Activated naive CD8-positive, alpha-beta T cell treated with anti-CD3 and anti-CD28 coated beads, Interleukin-2, amount 10 ng/mL, durations not matched to agents 7 days and 5 days (primary cell): ENCODE measurements around the gene PPARG. TPM values are rescaled to one million over a fixed set of nuclear protein-coding genes. Genes with fewer than 3 reads are reported as not detected.

Experiments used
- ATAC-seq: fragments of 150-1000 bp; cut with Tn5 transposase; one replicate; pipeline ENCODE4 v1.10.0; 2021; ENCODE audit warnings: low read depth, moderate library complexity
- POLR2A ChIA-PET: fragments of 350-600 bp; sonication (Branson Sonifier 250); formaldehyde crosslinking; loops from one replicate; lab custom pipeline; 2021; ENCODE audit warnings: antibody characterized with exemption; lab: Charles Lee
- DNase-seq: peaks from one replicate; pipeline ENCODE4 v3.0.0; 2021
- H3K27ac Mint-ChIP-seq: one replicate; pipeline ENCODE4 v1.8.0; 2022; ENCODE audit warnings: mild to moderate bottlenecking, mixed read lengths
- H3K27me3 Mint-ChIP-seq: one replicate; pipeline ENCODE4 v1.8.0; 2022; ENCODE audit warnings: mild to moderate bottlenecking, moderate library complexity, mixed read lengths
- H3K36me3 Mint-ChIP-seq: one replicate; pipeline ENCODE4 v1.8.0; 2021; ENCODE audit warnings: mild to moderate bottlenecking, mixed read lengths
- H3K4me1 Mint-ChIP-seq: one replicate; pipeline ENCODE4 v1.8.0; 2021; ENCODE audit warnings: mixed read lengths
- H3K4me3 Mint-ChIP-seq: one replicate; pipeline ENCODE4 v1.8.0; 2022; ENCODE audit warnings: mild to moderate bottlenecking, moderate library complexity, mixed read lengths
- H3K9me3 Mint-ChIP-seq: one replicate; pipeline ENCODE4 v1.8.0; 2021; ENCODE audit warnings: mixed read lengths
- total RNA-seq, 2 experiments: library from RNA; stranded (reverse); gene quantifications; one replicate each; pipeline ENCODE4 v1.2.3, GENCODE V29; 2021

Gene PPARG
- total RNA-seq, 2 experiments from 2014 or later, result 0.68 to 1.0 TPM

DNA sequence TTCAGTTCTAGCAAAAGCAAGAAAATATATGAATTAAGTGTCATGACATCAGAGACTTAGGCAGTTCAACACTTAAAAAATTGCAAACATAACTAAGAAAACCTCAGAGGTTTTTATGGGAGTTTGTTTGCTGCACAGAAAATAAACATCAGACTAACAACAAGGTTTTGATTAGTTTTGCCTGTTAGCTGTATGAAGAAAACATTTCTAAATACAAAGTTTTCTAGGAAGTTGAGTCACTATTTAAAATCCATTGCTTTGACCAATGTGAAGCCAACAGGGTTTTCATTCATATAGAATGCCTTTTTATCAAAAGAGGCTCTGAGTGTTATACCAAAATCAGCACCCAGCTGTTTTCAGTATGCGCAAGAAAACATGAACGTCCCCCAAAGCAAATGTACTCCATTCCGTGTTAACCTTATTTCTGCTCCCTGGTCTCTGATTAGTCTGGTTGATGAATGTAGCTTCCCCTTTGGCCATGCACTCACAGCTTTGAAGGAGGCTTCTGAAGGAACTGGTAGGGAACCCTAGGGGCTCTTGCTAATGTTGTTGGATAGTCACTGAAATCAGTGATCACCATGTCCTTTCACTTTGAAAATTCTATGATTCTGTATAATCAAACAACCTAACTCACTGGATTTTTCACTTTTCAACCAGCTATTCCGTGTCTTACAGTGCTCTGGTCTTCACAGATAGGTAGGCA is 105.8 kb downstream of the PPARG start:
- no peak for ATAC-seq
- H3K4me3 Mint-ChIP-seq, result peak overlapping the region; percentile 55

DNA sequence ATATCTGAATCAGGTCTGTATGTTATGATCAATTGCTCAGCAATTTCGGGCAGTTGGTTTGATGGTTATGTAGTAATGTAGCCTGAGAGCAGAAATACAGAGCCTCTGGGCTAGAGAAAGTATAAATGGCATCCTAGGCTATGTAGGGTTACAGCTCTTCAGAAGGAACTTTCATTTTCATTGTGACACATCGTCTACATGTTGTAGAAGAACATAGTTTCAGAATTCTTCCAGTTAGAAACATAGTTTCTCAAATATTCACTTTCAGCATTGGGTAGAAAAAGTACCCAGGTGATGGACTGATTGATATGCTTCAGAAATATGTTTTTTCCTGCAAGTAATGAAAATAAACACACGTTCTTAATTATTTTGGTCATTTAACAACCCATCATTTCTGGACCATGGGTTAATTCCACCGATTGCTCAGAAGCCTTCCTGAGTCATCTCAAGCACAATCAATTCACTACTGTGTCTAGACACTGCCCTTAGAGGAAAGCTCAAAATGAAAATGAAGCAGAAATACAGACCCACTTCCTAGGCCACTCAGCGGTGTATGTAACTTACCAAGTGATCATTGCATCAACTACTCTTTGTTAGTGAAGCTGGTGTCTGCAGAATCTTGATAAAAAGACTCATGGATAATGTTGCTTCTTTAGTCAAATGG is 106.6 kb downstream of the PPARG start:
- Mint-ChIP-seq H3K4me1 (peaks cover 11% of the 10 kb centered on the region), H3K27me3 (peaks cover 16% of the 10 kb centered on the region), H3K36me3 (peaks cover 2% of the 10 kb centered on the region), H3K4me3 (peak overlapping the region; percentile 55), H3K9me3 (no peaks in the 10 kb centered on the region), H3K27ac (peak overlapping the region; percentile 70)
- POLR2A ChIA-PET, result no interaction called here
- DNase-seq, result no peak
- ATAC-seq, result peak; percentile 83

More for the DNA sequence above, 105.8 kb downstream of the PPARG start:
- H3K27ac Mint-ChIP-seq, result no peak overlapping the region
- peaks cover 2% of the 10 kb centered on the region for H3K36me3 Mint-ChIP-seq
- peaks cover 11% of the 10 kb centered on the region for H3K4me1 Mint-ChIP-seq
- no peak for DNase-seq
- H3K9me3 Mint-ChIP-seq, result no peaks in the 10 kb centered on the region
- POLR2A ChIA-PET, result no interaction called here
- peaks cover 18% of the 10 kb centered on the region for H3K27me3 Mint-ChIP-seq

DNA sequence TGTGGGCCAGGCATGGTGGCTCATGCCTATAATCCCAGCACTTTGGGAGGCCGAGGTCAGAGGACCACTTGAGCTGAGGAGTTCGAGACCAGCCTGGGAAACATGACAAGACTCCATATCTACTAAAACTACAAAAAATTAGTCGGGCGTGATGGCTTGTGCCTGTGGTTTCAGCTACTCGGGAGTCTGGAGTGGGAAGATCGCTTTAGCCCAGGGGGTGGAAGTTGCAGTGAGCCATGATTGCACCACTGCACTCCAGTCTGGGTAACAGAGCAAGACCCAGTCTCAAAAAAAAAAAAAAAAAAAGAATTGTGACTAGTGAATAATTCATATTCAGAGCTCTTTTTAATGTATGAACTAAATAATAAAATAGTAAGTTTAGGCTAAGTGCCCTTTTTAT is 107.6 kb downstream of the PPARG start:
- DNase-seq, result no peak
- peaks cover 22% of the 10 kb centered on the region for H3K27me3 Mint-ChIP-seq
- H3K36me3 Mint-ChIP-seq, result peaks cover 2% of the 10 kb centered on the region
- H3K9me3 Mint-ChIP-seq, result no peaks in the 10 kb centered on the region
- POLR2A ChIA-PET, result interaction anchor here (0.7 kb wide), 1 partner anchor 8 kb away, joined by 3 read pairs; no protein-coding TSS in a partner anchor
- peaks cover 11% of the 10 kb centered on the region for H3K4me1 Mint-ChIP-seq
- H3K4me3 Mint-ChIP-seq, result no peak overlapping the region
- no peak overlapping the region for H3K27ac Mint-ChIP-seq
- ATAC-seq, result no peak

DNA sequence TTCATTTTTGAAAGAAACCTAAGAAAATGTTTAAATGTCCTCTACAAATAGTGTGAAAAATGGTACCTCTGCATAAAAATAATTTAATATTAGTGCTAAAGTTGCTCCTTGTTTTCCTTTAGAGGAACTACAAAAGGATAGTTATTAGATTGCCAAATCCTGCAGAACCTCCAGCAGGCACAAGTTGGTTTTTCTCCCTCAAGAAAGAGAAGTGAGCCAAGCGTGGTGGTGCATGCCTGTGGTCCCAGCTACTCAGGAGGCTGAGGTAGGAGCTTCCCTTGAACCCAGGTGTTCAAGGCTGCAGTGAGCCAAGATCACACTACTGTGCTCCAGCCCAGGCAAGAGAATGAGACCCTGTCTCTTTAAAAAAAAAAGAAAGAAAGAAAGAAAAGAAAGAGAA is 110.4 kb downstream of the PPARG start:
- ATAC-seq (no peak), DNase-seq (no peak)
- Mint-ChIP-seq H3K9me3 (no peaks in the 10 kb centered on the region), H3K36me3 (peaks cover 2% of the 10 kb centered on the region), H3K4me3 (no peak overlapping the region), H3K27ac (no peak overlapping the region), H3K4me1 (peaks cover 11% of the 10 kb centered on the region), H3K27me3 (peaks cover 23% of the 10 kb centered on the region)
- POLR2A ChIA-PET, result no interaction called here

DNA sequence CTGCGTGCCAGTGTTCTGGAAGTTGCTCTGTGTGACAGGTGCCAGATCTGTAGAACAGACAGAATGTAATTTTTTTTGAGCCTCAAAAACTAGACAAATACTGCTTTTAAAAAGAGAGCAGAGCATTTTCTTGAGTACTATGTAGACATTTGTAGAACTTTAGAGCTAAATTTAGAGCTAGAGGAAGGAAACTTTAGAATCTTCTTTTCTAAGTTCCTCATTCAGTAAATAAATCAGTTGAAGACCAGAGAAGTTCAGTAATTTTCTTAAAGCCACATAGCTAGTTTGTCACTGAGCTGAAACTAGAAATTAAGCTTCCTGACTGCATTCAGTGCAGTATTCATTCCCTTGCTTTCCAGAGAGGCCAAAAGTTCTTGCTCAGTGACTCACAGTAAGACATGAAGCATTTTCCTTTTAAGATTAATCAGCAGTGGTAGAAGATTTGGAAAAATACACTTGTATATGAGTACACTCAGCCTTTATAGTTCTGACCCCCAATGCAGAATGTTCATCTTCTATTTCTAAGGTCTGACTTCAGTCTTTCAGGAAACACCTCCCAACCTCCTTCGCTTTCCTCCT is 111.8 kb downstream of the PPARG start:
- POLR2A ChIA-PET, result no interaction called here
- ATAC-seq (no peak), DNase-seq (no peak)
- no peaks in the 10 kb centered on the region for H3K9me3 Mint-ChIP-seq
- H3K27ac Mint-ChIP-seq, result no peak overlapping the region
- no peaks in the 10 kb centered on the region for H3K36me3 Mint-ChIP-seq
- H3K4me3 Mint-ChIP-seq, result no peak overlapping the region
- peaks cover 2% of the 10 kb centered on the region for H3K4me1 Mint-ChIP-seq
- H3K27me3 Mint-ChIP-seq, result peaks cover 23% of the 10 kb centered on the region

DNA sequence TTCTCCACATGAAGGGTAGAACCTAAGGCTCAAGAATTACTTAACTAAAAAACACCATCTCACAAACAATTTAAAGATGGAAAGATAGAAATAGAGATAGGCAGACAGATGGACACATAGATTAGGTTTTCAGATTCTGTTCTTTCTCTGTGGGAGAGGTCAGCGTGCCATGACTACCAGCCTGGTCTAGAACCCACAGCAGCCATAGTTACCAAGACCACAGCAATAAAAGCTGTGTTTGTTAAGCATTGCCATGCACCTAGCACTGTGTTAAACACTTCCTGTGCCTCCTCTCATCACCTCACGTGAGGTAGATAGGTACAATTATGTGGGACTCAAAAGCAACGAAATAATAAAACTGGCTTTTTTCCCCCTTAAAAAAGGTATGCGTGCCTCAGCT is 112.3 kb downstream of the PPARG start:
- no peak for ATAC-seq
- H3K27ac Mint-ChIP-seq, result no peak overlapping the region
- peaks cover 23% of the 10 kb centered on the region for H3K27me3 Mint-ChIP-seq
- no peaks in the 10 kb centered on the region for H3K9me3 Mint-ChIP-seq
- POLR2A ChIA-PET, result no interaction called here
- DNase-seq, result no peak
- H3K36me3 Mint-ChIP-seq, result no peaks in the 10 kb centered on the region
- no peaks in the 10 kb centered on the region for H3K4me1 Mint-ChIP-seq
- no peak overlapping the region for H3K4me3 Mint-ChIP-seq

DNA sequence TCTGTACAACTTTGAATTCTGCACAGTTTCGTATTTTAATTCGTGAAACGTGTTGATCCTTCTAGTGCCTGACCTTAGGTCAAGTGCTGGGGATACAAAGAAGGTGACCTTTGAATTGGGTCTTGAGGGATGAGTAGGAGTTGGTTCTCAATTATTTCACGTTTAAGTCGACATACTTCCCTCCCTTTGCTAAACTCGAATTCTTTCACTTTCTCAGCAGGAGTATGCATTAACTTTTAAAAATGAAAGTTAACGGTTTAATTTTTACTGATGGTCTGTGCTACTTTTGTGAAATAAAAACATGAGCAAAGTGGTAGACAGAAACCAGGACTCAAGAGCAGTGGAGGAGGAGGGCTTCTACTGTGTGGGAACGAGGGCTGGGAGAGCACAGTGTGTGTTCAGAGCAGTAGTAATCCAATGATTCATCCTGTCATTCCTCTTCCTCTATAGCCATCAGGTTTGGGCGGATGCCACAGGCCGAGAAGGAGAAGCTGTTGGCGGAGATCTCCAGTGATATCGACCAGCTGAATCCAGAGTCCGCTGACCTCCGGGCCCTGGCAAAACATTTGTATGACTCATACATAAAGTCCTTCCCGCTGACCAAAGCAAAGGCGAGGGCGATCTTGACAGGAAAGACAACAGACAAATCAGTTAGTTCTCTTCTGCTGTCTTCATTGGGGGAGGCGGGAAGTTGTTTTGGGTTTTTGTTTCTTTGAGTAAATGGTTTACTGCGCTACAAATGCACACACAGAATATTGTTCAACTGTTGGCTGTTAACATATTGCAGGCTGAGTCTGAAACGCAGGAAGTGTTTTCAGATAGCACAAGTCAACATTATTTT is 116.8 kb downstream of the PPARG start:
- Mint-ChIP-seq H3K36me3 (no peaks in the 10 kb centered on the region), H3K4me1 (no peaks in the 10 kb centered on the region), H3K27ac (no peak overlapping the region), H3K9me3 (no peaks in the 10 kb centered on the region), H3K27me3 (peaks cover 16% of the 10 kb centered on the region), H3K4me3 (no peak overlapping the region)
- POLR2A ChIA-PET, result no interaction called here
- ATAC-seq (no peak), DNase-seq (no peak)

DNA sequence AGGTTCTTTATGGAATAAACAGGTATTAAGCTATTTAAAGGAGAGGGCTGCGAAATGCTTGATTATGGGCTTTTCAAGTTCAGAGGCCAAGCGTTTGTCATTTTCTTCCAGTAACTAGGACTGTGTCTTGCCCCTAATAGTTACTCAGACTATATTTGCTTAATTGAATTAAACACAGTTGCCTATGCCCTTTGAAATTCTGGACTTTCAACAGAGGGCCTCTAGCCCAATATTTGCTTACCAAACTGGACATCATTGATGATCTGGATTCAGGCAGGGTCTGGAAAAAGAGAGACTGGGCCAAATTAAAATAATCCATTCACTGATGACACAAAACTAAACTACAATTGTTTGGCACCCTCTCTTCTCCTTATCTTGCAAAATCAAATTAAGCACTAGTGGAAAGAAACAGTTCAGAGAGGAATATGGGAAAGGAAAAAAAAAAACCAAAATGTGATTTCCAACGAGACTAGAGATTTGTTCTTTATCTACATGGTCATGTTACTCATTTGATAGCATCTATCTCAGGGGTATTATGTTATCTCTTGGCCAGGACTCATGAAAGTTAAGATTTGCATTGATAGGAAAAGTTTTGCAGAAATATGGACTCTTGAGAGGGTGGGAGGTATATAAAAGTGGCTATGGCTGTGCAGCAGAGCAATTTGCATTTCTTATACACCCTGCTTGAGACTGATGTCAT is 120.3 kb downstream of the PPARG start:
- H3K27ac Mint-ChIP-seq, result no peak overlapping the region
- H3K36me3 Mint-ChIP-seq, result no peaks in the 10 kb centered on the region
- ATAC-seq (no peak), DNase-seq (no peak)
- no peaks in the 10 kb centered on the region for H3K9me3 Mint-ChIP-seq
- no peak overlapping the region for H3K4me3 Mint-ChIP-seq
- no peaks in the 10 kb centered on the region for H3K4me1 Mint-ChIP-seq
- peaks cover 14% of the 10 kb centered on the region for H3K27me3 Mint-ChIP-seq
- POLR2A ChIA-PET, result no interaction called here

DNA sequence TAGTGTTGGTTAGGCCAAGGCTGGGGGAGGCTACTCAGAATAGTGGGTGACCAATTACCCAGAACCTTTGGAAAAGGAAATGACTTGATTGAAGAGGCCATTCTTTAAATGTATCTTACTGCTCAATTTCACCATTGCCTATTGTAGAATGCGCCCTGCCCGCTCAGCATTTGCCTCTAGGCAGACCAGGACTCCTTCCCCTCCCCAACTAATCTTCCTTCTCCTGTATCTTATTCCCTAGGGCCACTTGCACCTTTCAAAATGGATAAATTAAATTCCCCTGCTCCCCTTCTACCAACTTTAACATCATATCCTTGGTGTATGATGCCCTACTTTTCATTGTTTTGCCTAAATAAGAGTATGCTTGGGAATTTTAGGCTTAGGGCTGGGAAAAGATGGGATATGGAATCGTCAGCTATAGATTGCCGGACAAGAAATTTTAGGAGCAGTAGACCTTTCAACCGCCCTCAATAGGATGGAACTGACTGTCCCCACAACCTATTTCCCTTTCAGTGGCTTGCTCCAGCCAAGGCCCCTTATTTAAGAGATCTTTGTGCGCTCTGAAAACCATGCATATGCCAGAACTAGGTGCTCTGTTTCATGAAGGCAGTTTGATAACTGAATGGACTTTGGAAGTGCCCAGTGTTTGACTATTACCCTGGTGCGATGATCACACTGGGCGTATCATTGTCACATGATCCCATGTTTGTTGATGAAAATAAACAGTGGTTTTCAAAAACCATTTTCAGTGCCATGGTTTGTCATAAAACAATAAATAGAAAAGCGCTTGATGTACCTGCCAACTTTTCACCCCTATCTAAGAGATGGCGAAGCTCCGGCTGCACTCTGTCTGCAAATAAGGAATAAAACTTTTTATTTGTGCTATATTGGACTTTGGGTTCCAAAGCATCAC is 121.1 kb downstream of the PPARG start:
- Mint-ChIP-seq H3K36me3 (no peaks in the 10 kb centered on the region), H3K27me3 (peaks cover 14% of the 10 kb centered on the region), H3K4me3 (no peak overlapping the region), H3K9me3 (no peaks in the 10 kb centered on the region), H3K4me1 (no peaks in the 10 kb centered on the region), H3K27ac (no peak overlapping the region)
- POLR2A ChIA-PET, result no interaction called here
- DNase-seq (no peak), ATAC-seq (no peak)

DNA sequence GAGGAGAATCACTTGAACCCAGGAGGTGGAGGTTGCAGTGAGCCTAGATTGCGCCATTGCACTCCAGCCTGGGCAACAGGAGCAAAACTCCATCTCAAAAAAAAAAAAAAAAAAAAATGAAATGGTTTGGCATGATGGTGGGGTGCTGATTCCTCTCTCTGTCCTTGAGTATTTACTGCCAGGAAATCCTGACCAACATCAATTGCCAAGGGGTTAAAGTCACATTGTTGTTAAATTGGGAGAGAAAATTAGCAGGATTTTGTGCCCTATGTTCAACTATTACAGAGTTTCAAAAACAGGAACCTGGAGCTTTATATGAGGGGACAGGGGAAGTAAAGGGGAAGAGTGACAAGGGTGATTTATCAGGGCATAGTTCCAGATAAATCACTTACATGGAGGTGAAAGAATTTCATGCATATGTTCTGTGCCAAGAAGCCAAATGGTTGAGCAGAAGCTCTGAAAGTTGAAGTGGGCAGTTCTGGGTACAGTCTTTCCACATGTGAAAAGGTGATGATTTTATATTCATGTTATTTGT is 124.9 kb downstream of the PPARG start:
- ATAC-seq (no peak), DNase-seq (no peak)
- H3K4me1 Mint-ChIP-seq, result no peaks in the 10 kb centered on the region
- no peak overlapping the region for H3K27ac Mint-ChIP-seq
- no peaks in the 10 kb centered on the region for H3K36me3 Mint-ChIP-seq
- no peaks in the 10 kb centered on the region for H3K9me3 Mint-ChIP-seq
- POLR2A ChIA-PET, result no interaction called here
- H3K27me3 Mint-ChIP-seq, result peaks cover 14% of the 10 kb centered on the region
- no peak overlapping the region for H3K4me3 Mint-ChIP-seq

DNA sequence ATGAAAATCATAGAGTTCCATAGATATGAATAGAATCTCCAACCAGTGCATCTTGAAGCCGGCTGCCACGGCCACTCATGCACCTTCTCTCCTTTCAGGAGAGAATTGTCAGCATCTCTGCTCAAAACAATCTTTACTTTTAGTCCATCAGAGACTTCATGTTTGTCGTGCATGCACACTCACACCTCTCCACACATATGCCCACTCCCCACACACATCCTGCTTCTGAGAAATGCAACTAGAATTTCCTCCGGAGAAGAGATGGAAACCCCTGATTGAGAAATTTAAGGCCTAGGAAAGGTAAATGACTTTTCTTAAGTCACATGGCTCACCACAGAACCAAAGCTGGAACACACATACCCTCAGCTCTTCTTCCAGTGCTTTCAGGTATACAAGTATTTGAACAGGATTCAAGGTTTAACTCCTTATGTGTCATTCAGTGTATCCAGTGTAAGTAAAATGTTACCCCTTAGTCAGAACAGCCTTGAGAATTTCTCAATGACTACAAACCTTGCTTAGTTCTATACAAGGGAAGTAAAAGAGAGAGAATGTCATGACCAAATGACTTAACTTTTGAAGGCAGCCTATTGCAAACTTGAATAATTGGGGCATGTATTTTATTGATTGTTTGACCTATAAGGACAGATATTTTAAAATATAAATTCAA is 126.3 kb downstream of the PPARG start:
- DNase-seq (no peak), ATAC-seq (no peak)
- H3K36me3 Mint-ChIP-seq, result no peaks in the 10 kb centered on the region
- no peaks in the 10 kb centered on the region for H3K9me3 Mint-ChIP-seq
- POLR2A ChIA-PET, result no interaction called here
- H3K4me3 Mint-ChIP-seq, result no peak overlapping the region
- peaks cover 8% of the 10 kb centered on the region for H3K27me3 Mint-ChIP-seq
- no peaks in the 10 kb centered on the region for H3K4me1 Mint-ChIP-seq
- no peak overlapping the region for H3K27ac Mint-ChIP-seq
